Astrocyte of the cerebellum (primary cell): ENCODE results near the gene CHKB.
A peak's percentile ranks its signal among the peaks of the same experiment; 100 is the strongest.

Experiments
- DNase-seq: peaks from one replicate; pipeline ENCODE4 v3.0.0-alpha.2; 2011; ENCODE audit warnings: low read depth
- H3K4me3 ChIP-seq: 2 replicates; pipeline ENCODE4 v1.5.1; 2011; ENCODE audit warnings: mild to moderate bottlenecking, low read depth, low read length, moderate library complexity
- CTCF ChIP-seq: IDR thresholded peaks from 2 replicates; pipeline ENCODE4 v1.5.1; 2012; ENCODE audit warnings: low read length, low read depth, moderate library complexity, mild to moderate bottlenecking; ENCODE audit errors: missing control alignments
- in situ Hi-C: cut with HindIII; loops from 2 replicates; pipeline ENCODE4 v1.10.0; 2017; ENCODE audit warnings: low sequenced_read_pairs

Gene CHKB

GRCh38 chr22:50530580-50530876, 52.1 kb downstream of the CHKB start:
- no peak for TF ChIP-seq CTCF
- no peak for DNase-seq
- peak overlapping the region; percentile 20 for H3K4me3 ChIP-seq
- in situ Hi-C loops, result no loop called here

- in situ Hi-C loops, result no loop called here
- no peak for DNase-seq
- peak within 1 kb of the TSS; percentile 20 for H3K4me3 ChIP-seq
- no peak for TF ChIP-seq CTCF
These were observed 52.6 kb downstream of the CHKB start, which contains the start of gene TYMP for GRCh38 chr22:50529897-50530579. TYMP (minus strand) TSS chr22:50530012; CDS start chr22:50529709, 303 bp downstream.

GRCh38 chr22:50529416-50529896, 53.2 kb downstream of the CHKB start:
- TF ChIP-seq CTCF, result no peak
- no peak overlapping the region for H3K4me3 ChIP-seq
- no peak for DNase-seq
- in situ Hi-C loops, result no loop called here
